IPS-18c (cell line): ENCODE measurements around the gene CPA4.
"Not testable (repeated sequence)": the region's sequence is repeated elsewhere in the genome, so short reads cannot be mapped to it uniquely, and the experiment has no call there.

ENCODE experiments used
- H3K4me3 ChIP-seq: 2 replicates; pipeline ENCODE4 v1.7.0; 2013; ENCODE audit warnings: low read depth, mild to moderate bottlenecking, low read length, moderate library complexity; ENCODE audit not compliant: insufficient read depth
- H3K9me3 ChIP-seq: one replicate; pipeline ENCODE4 v1.6.1; 2013; ENCODE audit warnings: mild to moderate bottlenecking, low read length, moderate library complexity; ENCODE audit not compliant: control insufficient read depth, insufficient read depth

CPA4 gene

DNA sequence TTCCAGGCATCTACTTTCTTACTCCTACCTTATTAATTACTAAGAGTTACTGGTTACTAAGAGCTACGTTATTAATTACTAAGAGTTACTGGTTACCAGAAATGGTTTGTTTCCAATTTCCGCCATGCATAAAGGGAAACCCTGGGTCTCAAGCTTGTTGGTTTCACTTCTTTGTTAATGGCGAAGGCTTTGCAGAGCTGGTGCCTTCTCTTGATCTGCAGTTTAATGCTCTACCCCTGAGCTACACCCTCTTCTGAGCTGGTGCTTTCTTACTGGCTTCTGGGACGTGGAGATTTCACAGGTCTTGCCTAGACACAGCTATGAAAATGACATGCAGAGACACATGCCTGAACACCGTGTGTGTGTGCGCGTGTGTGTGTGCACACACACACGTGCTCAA lies 560 bp downstream of the CPA4 start:
- H3K9me3 ChIP-seq = no peaks in the 10 kb centered on the region
- no peak overlapping the region for H3K4me3 ChIP-seq

DNA sequence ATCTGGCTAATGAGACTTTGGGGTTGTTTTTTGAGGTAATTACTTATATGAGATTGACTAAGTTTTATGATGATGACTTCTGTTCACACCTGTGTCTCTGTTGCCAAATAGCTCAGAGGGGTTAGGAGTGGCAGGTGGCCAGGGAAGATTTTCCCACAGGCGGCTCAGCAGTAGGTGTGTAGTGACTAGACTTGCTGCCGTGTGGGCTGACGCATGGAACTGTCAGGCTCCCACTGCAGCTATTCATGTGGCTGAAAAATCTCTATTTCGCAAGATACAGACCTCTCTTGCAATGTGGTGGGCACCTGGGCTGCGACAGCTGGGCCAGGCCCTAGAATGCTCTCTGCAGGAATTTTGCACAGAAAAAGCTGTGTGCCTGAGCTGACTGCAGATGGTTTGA lies 1.4 kb downstream of the CPA4 start:
- Histone ChIP-seq H3K4me3 (no peak overlapping the region), H3K9me3 (no peaks in the 10 kb centered on the region)

DNA sequence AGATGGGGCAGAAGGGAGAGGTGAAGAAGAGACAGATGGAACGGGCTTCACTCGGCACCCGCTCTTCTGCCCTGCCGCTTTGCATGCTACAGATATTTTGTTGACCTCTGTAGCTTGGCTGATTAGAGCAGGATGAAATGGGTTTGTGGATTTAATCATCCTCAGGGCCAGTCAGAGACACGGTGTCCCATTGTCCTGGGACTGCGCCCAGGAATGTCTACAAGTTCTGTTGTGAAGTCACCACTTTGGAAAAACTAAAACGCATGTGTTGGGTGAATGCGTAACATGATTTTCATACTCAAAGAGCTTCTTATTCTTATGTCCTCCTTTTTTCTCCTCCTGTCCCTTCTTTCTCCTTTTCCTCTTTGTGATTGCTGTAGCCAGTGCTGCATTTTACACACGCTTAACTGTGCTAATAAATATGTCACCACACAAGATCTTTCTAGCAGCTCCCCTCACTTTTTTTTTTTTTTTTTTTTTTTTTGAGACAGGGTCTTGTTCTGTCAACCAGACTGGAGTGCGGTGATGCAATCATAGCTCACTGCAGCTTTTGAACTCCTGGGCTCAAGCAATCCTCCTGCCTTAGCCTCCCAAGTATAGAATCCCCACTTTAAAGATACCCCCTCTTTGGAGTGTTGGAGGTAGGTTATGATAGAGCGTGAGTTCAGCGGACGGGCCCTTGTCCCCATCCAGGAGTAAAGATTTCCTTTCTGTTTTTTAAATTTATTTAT lies 3.4 kb downstream of the CPA4 start:
- no peaks in the 10 kb centered on the region for H3K9me3 ChIP-seq
- H3K4me3 ChIP-seq = no peak overlapping the region

DNA sequence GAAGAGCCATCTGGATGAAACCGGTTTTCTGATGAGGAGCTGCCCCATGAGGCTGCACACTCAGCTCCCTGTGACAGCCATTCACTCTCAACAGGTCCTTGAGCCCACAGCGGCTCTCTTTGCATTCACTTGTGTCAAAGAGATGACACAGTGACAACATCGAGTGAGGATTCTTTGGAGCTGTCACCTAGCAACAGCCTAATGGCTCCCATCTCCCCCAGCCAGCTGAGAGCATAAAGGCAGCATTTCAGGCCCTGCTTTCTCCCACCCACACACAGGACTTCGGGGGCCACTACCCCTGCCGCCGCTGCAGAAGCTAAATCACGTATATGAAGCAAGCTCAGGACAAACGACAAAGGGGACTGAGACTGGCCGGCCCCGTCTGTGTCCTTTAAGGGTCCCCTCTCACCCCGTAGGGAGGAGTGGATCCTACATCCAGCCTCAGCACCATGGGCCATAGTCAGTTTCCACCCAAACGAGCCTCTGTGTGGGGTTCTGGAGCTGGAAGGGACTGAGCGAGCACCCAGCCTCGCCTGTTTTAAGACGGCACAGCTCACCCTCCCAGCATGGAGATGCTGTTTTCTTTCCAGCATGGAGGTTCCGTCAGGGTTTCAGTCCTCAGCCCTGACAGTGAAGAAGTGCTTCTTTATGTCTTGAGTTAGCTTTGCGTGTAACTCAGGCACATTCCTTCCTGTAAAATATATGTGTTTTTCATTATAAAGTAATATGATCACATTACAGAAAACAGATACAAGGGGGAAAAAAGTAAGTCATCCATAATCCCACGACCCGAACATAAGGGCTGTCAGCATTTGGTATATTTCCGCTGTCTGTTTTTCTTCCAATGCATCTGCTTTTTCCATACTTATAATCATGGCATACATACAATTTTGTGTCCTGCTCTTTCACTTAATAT lies 4.9 kb downstream of the CPA4 start:
- Histone ChIP-seq H3K9me3 (no peaks in the 10 kb centered on the region), H3K4me3 (no peak overlapping the region)

DNA sequence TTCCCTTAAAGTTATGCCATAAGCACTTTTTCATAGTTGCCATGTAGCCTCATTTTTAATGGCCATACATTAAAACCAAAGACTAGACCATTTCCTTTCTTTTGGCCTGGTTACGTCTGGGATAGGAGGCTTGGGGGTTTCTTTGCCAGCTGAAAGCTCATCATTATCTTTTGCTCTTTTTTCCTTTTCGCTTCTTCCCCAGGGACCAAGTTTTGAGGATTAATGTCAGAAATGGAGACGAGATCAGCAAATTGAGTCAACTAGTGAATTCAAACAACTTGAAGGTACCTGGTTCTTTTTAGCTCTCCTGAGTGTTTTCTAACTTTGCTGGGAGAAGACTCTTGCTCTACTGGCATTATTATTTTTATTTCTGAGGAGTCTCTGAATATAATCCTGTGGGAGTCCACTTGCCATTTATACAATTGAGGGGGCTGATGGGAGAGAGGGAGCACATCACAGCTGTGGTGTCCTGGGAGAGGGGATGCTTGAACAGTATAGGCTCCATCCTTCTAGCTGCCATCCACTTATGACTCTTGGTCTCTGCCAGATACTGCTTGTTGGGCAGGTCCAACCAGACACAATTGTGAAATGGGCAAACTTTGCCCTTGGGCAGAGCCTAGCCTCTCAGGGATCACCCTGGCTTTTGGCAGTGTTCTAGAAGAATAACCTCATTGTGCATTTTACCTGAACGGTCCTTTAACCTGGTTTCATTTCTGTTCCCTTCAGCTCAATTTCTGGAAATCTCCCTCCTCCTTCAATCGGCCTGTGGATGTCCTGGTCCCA lies 5.8 kb downstream of the CPA4 start:
- Histone ChIP-seq H3K9me3 (no peaks in the 10 kb centered on the region), H3K4me3 (no peak overlapping the region)

DNA sequence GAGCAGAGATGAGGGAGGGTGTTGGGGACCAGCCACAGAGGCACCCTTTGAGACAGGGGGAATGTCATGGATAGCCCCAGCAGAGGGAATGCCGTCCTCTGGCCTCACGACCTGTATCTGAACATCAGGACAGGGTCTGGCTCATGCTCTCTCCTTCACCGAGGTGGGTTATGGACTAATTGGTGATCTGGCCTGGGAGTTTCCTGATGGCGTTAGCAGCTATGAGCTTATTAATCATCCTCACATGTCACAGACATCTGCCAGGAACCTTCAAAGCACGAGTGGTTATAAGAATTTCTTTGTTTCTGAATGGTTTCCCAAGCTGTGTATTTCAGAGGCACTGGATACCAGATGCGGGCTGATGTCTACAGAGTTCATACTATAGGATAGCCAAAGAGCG lies 6.9 kb downstream of the CPA4 start:
- no peak overlapping the region for H3K4me3 ChIP-seq
- H3K9me3 ChIP-seq = no peaks in the 10 kb centered on the region

DNA sequence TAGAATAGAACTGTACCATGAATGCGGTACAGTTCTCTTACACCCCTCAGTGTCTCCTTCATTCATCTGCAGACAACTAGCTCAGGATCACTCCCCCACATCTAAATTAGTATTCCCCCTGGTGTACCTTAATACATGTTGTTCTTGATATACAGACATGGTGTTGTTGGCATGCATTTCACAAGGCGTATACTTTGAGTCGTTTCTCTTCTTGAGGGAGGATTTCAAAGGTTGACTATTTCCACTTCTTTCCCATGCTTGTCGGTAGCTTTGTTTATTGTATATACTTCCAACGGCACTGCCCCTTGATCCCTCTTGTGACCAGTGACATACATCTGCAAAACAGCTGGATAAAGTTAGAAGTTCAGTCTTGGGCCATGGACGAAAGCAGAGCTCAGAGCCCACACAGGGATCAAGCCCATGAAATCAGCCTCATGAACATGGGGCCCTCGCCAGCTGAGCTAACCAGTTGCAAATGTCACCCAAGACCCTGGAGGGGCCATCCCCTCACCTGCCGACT lies 8.6 kb downstream of the CPA4 start:
- Histone ChIP-seq H3K9me3 (no peaks in the 10 kb centered on the region), H3K4me3 (no peak overlapping the region)

DNA sequence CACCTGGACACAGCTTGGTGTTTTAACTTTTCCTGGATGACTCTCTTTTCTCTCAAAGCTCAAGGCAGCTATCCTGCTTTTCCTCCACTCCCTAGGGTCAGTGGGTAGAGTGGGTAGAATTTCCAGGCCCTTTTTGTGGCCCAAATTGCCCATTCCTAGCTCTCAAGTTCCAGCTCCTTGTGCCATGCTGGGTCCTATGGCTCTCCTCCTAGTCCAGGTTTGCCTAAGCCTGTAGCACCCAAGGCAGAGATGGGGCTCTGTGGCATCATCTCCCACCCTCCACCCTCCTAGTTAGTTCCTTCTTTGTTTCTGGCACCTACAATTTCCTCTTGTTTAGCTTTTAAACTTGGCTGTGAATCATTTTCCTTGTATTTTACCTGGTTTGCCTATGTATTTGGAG lies 9.7 kb downstream of the CPA4 start:
- H3K9me3 ChIP-seq = no peaks in the 10 kb centered on the region
- H3K4me3 ChIP-seq = no peak overlapping the region

DNA sequence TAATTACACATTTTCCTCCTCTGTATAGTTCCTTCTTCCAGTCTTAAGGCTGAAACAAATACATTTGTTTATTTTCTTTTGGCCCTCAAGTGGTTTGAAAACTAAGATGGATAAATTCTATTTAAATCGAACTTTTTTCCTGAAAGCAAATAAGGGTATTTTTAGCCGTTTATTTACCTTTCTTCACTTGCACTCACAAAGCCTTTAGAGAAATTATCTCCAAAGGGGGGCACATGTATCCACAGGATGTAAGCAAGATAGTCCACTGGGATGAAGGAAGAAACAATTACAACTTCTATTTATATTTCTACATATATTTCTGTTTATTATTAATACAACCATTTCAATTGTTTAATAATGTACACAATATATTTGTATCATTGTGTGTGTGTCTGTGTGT lies 10.2 kb downstream of the CPA4 start:
- H3K9me3 ChIP-seq = no peaks in the 10 kb centered on the region
- no peak overlapping the region for H3K4me3 ChIP-seq

DNA sequence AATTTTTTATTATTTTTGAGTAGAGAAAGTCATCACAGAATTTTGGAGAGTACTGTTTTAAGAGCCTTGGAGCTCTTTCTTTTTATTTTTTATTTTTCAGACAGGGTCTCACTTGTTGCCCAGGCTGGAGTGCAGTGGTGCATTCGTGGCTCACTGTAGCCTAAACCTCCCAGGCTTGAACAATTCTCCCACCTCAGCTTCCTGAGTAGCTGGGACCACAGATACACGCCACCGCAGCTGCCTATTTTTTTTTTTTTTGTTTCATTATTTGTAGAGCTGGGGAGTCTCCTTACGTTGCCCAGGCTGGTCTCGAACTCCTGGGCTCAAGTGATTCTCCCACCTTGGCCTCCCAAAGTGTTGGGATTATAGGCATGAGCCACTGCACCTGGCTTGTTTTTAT lies 10.6 kb downstream of the CPA4 start:
- Histone ChIP-seq H3K9me3 (no peaks in the 10 kb centered on the region), H3K4me3 (no peak overlapping the region)

DNA sequence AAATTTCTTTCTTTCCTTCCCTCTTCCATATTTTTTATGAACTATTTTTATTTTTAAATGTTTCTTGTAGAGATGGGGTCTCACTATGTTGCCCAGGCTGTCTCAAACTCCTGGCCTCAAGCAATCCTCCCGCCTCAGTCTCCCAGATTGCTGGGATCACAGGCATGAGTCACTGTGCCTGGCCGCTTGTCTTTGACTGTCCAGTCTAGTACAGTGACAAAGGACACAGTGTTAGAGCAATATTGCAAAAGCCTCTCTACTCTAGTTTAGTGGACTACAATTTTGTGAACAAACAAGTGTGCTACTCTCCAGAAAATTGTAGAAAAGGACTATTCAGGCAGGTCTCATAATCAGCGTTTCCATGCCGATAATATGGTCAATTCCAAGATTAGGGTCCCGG lies 11.0 kb downstream of the CPA4 start:
- no peaks in the 10 kb centered on the region for H3K9me3 ChIP-seq
- H3K4me3 ChIP-seq = no peak overlapping the region

DNA sequence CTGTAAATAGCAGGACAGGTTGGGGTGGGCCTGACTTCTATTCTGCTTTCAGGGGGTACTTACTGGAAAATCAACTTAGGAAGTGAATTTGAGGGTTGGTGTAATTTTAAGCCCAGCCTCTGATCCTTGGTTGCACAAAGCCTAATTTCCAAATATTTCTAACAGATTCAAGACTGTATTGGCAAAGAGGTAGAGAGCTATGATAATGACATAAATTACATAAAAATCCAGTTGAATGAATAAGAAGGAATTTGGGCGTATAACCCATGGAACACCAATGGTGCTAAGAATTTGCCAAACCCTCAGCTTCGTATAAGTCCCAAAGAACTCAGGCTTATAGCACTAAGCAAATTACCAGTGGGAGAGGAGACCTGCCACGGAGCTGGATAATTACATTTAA lies 11.9 kb downstream of the CPA4 start:
- Histone ChIP-seq H3K9me3 (no peaks in the 10 kb centered on the region), H3K4me3 (no peak overlapping the region)

DNA sequence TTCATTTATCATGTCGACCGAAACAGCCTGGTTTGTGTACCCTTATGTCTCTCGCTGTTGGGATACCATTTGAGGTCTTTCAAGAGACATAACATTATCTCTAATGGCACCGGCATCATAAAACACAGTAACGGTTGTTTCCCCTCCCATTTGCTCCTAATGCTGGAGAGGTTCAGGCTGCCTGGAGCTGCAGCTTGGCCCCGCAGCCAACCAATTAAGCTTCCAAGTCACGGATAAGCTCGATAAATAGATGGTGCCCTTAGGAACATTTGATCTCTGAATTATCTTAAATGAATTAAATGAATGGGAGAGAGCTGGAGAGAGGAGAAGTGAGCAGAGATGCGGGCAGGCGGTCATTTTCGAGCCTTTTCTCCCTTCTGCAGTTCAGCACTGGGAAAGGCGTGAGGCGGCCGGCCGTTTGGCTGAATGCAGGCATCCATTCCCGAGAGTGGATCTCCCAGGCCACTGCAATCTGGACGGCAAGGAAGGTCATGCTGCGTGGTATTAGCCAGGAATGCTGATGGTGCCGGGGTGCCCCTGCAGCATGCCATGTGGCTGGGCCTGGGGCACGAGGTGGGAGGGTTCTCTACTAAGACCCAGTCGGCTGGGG lies 12.6 kb downstream of the CPA4 start:
- H3K9me3 ChIP-seq = no peaks in the 10 kb centered on the region
- no peak overlapping the region for H3K4me3 ChIP-seq

DNA sequence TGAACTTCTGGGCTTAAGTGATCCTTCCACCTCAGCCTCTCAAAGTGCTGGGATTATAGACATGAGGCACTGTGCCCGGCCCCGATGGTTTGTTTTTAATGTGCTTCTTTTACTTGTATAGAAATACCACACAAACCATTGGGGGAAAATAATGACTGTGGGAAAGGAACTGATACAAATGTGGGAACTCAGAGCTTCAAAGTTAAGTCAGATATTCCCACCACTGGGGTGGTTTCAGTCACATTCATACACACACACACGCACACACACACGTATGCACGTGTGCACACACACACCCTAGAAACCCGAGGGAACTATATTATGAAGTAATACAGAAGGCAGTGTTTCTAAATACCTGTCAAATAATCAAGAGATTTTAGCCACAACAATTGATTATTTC lies 17.0 kb downstream of the CPA4 start:
- no peaks in the 10 kb centered on the region for H3K9me3 ChIP-seq
- H3K4me3 ChIP-seq = no peak overlapping the region

DNA sequence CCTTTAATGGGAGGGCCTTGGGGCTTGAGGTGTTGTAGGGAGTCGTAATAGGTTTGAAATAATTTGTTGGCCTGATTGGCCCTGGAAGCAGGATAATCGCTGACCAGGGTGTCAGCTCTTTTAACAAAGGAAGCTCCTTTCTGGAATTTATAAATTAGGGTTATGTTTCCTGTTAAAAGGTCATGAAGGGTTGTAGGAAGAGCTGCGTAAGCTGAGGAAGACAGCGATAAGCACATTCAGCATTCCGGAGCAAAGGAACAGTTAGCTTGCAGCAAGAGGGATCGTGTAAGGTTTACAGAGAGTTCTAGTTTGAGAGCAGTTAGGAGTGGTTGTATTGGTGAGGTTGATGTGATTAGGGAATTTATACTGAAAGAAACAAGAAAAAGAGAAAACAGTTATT lies 21.3 kb downstream of the CPA4 start:
- H3K9me3 ChIP-seq = no peaks in the 10 kb centered on the region
- no peak overlapping the region for H3K4me3 ChIP-seq

DNA sequence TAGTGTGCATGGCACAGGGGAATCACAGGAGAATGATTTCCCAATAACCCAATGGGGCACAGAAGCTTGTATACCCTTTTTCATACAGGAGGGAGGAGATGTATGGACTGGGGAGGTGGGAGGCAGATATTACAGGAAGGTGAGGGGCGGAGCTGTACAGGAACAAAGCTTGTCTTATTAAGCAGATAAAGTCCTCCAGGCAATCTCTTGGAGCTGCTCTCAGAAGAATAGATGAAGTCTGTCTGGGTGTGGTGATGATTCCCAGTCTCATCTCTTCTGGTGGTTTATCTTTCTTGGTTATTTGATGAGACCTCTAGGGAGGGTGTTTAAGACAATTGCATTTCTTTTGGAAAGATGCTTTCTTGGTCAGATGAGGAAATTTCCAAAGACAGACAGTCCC lies 26.6 kb downstream of the CPA4 start:
- no peak overlapping the region for H3K4me3 ChIP-seq
- no peaks in the 10 kb centered on the region for H3K9me3 ChIP-seq

DNA sequence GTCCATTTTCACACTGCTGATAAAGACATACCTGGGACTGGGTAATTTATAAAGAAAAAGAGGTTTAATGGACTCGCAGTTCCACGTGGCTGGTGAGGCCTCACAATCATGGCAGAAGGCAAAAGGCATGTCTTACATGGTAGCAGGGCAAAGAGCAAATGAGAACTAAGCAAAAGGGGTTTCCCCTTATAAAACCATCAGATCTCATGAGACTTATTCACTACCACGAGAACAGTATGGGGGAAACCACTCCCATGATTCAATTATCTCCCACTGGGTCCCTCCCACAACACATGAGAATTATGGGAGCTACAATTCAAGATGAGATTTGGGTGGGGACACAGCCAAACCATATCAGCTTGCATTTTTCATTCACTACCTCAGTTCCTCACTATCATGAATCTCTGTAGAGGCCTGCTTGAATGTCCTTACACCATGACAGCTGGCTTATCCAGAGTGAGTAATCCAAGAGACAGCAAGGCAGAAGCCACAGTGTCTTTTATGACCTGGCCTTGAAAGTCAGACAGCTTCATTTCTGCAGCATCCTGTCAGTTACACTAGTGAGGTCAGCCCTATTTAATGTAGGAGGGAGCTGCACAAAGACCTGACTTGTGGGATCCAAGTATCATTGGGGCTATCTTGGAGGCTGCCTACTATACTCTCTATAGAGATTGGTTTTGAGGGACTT lies 28.7 kb downstream of the CPA4 start:
- H3K9me3 ChIP-seq, H3K4me3 ChIP-seq: not testable (repeated sequence)
